ENCODE data around the gene CREBBP. TPM values are rescaled to one million over a fixed set of nuclear protein-coding genes. Genes with fewer than 3 reads are reported as not detected.

CREBBP gene
- total RNA-seq, 1 donor from 2014 or later: 31.4 TPM

DNA sequence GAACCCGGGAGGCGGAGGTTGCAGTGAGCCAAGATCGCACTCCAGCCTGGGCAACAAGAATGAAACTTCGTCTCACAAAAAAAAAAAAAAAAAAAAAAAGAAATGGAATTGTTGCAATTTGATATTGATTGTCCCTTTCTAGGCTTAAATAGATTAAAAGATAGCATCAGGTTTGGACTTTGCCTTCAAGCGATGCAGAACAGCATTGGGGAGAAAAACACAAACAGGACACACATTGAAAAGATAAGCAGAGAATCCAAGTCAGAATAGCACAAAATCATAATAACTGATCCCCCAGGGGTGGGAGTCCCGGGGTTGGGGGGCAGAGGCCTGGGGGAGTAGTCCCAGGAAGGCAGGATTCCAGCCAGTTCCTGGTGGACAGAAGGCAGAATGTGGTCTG is 3.9 kb upstream of the CREBBP start:
- no peak for DNase-seq (ENCODE audit: low read depth)
- TF ChIP-seq, protein P1, sequence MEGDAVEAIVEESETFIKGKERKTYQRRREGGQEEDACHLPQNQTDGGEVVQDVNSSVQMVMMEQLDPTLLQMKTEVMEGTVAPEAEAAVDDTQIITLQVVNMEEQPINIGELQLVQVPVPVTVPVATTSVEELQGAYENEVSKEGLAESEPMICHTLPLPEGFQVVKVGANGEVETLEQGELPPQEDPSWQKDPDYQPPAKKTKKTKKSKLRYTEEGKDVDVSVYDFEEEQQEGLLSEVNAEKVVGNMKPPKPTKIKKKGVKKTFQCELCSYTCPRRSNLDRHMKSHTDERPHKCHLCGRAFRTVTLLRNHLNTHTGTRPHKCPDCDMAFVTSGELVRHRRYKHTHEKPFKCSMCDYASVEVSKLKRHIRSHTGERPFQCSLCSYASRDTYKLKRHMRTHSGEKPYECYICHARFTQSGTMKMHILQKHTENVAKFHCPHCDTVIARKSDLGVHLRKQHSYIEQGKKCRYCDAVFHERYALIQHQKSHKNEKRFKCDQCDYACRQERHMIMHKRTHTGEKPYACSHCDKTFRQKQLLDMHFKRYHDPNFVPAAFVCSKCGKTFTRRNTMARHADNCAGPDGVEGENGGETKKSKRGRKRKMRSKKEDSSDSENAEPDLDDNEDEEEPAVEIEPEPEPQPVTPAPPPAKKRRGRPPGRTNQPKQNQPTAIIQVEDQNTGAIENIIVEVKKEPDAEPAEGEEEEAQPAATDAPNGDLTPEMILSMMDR (IDR thresholded peaks at IDR 0.05; ENCODE audit: insufficient read depth, low read length, poor library complexity, severe bottlenecking): no peak
- no peaks in the 10 kb centered on the region for H3K36me3 ChIP-seq (ENCODE audit: control insufficient read depth, insufficient read depth, low read length)
- H3K4me3 ChIP-seq (ENCODE audit: low read depth, low read length): no peak overlapping the region
- no peaks in the 10 kb centered on the region for H3K27me3 ChIP-seq (ENCODE audit: control insufficient read depth, insufficient read depth, low read length)

DNA sequence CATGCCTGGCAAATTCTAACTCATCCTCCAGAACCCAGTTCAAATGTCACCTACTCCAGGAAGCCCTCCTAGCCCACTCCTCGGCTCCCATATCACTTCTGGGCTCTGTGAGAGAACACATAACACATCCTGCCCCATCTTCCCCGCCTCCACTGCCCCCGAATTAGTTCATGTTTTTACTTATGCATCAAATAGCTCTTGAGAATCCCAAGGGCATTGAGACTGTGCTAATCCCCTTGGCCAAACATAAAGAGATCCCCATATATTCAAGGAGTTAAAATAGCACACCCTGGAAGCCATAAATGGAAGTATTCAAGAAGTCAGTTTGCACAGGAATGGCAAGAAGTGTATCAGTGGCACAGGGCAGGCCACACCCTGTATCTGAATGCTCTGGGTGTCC is 2.0 kb upstream of the CREBBP start:
- no peaks in the 10 kb centered on the region for H3K27me3 ChIP-seq (ENCODE audit: control insufficient read depth, insufficient read depth, low read length)
- TF ChIP-seq, protein P1 (IDR thresholded peaks at IDR 0.05; ENCODE audit: insufficient read depth, low read length, poor library complexity, severe bottlenecking): no peak

DNA sequence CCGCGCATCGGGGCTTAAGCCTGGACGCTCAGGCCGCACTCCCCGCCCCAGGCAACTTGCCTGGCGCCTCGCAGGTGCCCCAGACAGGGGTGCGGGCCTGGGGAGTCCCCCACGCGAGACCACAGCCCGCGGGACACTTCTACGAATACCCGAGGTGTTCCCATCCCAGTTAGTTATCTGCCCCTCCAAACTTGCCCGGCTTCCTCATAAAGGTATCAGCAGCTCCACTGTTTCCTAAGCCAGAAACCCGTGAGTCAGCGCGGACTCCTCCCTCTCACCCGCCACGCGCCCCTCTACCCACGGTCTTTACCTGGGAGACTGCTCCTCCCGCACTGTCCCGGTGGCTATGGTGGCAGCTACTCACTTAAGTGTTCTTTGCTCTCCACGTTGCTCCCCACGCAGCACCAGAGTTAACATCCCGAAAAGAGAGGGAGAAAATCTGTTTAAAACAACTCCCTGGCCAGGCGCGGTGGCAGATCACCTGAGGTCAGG is 1.0 kb upstream of the CREBBP start:
- no peaks in the 10 kb centered on the region for H3K36me3 ChIP-seq (ENCODE audit: control insufficient read depth, insufficient read depth, low read length)
- H3K27me3 ChIP-seq (ENCODE audit: control insufficient read depth, insufficient read depth, low read length): no peaks in the 10 kb centered on the region
- TF ChIP-seq, protein P1 (IDR thresholded peaks at IDR 0.05; ENCODE audit: insufficient read depth, low read length, poor library complexity, severe bottlenecking): no peak
- H3K4me3 ChIP-seq (ENCODE audit: low read depth, low read length): peak overlapping the region; percentile 89
- no peak for DNase-seq (ENCODE audit: low read depth)

More for the DNA sequence above, 2.0 kb upstream of the CREBBP start:
- H3K4me3 ChIP-seq (ENCODE audit: low read depth, low read length): no peak overlapping the region
- no peaks in the 10 kb centered on the region for H3K36me3 ChIP-seq (ENCODE audit: control insufficient read depth, insufficient read depth, low read length)
- DNase-seq (ENCODE audit: low read depth): no peak

DNA sequence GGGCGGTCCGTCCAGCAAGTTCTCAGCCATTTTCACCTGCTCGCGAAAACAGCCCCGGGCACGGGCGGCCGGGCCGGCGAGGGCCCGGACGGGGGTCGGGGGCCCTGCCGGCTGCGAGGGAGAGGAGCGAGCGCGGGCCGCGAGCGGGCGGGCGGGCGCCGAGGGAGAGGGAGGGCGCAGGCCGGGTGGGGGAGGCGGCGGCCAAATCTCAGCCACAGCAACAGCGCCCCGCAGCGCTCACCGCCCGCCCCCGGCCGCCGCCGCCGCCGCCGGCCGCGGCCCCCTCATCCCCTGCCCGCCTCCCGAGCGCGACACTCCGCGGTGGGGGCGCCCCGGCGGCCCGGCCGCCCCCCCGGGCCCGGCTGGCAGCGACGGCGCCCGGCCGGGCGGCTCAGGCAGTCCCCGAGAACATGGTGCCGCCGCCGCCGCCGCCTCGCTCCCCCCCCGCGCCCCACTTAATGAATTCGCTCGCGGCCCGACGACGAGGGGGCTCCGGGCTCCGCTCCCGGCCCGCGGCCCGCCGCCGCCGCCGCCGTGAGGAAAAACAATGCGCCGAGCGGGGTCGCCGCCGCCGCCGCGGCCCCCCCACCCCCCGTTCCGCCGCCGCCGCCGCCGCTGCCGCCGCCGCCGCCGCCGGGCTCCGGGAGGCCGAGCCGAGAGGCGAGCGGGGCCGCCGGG is 487 bp downstream of the CREBBP start:
- no peak for DNase-seq (ENCODE audit: low read depth)
- H3K36me3 ChIP-seq (ENCODE audit: control insufficient read depth, insufficient read depth, low read length): no peaks in the 10 kb centered on the region
- TF ChIP-seq, protein P1 (IDR thresholded peaks at IDR 0.05; ENCODE audit: insufficient read depth, low read length, poor library complexity, severe bottlenecking): no peak
- no peaks in the 10 kb centered on the region for H3K27me3 ChIP-seq (ENCODE audit: control insufficient read depth, insufficient read depth, low read length)
- H3K4me3 ChIP-seq (ENCODE audit: low read depth, low read length): peak overlapping the region; percentile 89

- TF ChIP-seq, protein P1 (IDR thresholded peaks at IDR 0.05; ENCODE audit: insufficient read depth, low read length, poor library complexity, severe bottlenecking): no peak
- peak overlapping the region; percentile 89 for H3K4me3 ChIP-seq (ENCODE audit: low read depth, low read length)
- DNase-seq (ENCODE audit: low read depth): no peak
- H3K27me3 ChIP-seq (ENCODE audit: control insufficient read depth, insufficient read depth, low read length): no peaks in the 10 kb centered on the region
- H3K36me3 ChIP-seq (ENCODE audit: control insufficient read depth, insufficient read depth, low read length): no peaks in the 10 kb centered on the region
Observed at GRCh38 chr16:3879258-3879886, 1.1 kb downstream of the CREBBP start.
